GM21423 (cell line): ENCODE data around the gene SMPD3.
A peak's percentile ranks its signal among the peaks of the same experiment; 100 is the strongest.

Source experiments
- ATAC-seq: cut with Tn5 transposase; IDR thresholded peaks from one replicate; pipeline ENCODE4 v1.9.1; 2021; ENCODE audit warnings: mild to moderate bottlenecking, moderate library complexity; ENCODE audit not compliant: unreplicated experiment

SMPD3 gene

GRCh38 chr16:68472581-68472980, 24.3 kb upstream of the SMPD3 start:
- no peak for ATAC-seq

- peak; percentile 90 for ATAC-seq
These were observed 22.3 kb upstream of the SMPD3 start for GRCh38 chr16:68470461-68471150.

- peak; percentile 11 for ATAC-seq
These were observed 21.6 kb upstream of the SMPD3 start for GRCh38 chr16:68469796-68470460.

- ATAC-seq = no peak
These were observed 20.5 kb upstream of the SMPD3 start for GRCh38 chr16:68468842-68469241.

GRCh38 chr16:68466174-68466573, 17.9 kb upstream of the SMPD3 start:
- ATAC-seq = no peak

GRCh38 chr16:68463904-68464303, 15.6 kb upstream of the SMPD3 start:
- no peak for ATAC-seq

GRCh38 chr16:68460067-68460466, 11.8 kb upstream of the SMPD3 start:
- no peak for ATAC-seq

- ATAC-seq = no peak
These were observed 11.1 kb upstream of the SMPD3 start for GRCh38 chr16:68459457-68459856.

GRCh38 chr16:68458551-68458950, 10.2 kb upstream of the SMPD3 start:
- ATAC-seq = no peak

- no peak for ATAC-seq
These were observed 9.8 kb upstream of the SMPD3 start for GRCh38 chr16:68458101-68458500.

GRCh38 chr16:68455631-68456030, 7.3 kb upstream of the SMPD3 start:
- no peak for ATAC-seq

GRCh38 chr16:68454920-68455435, 6.7 kb upstream of the SMPD3 start:
- no peak for ATAC-seq

GRCh38 chr16:68453816-68454215, 5.5 kb upstream of the SMPD3 start:
- no peak for ATAC-seq

GRCh38 chr16:68452176-68452575, 3.9 kb upstream of the SMPD3 start:
- ATAC-seq = no peak

- no peak for ATAC-seq
These were observed 3.4 kb upstream of the SMPD3 start for GRCh38 chr16:68451676-68452075.

- ATAC-seq = no peak
These were observed 2.5 kb upstream of the SMPD3 start for GRCh38 chr16:68450741-68451255.

- ATAC-seq = peak; percentile 21
These were observed 502 bp downstream of the SMPD3 start for GRCh38 chr16:68447653-68448359.

- ATAC-seq = no peak
These were observed 1.3 kb downstream of the SMPD3 start for GRCh38 chr16:68446681-68447652.

- no peak for ATAC-seq
These were observed 2.9 kb downstream of the SMPD3 start for GRCh38 chr16:68445458-68445857.

- no peak for ATAC-seq
These were observed 4.2 kb downstream of the SMPD3 start for GRCh38 chr16:68444056-68444657.
